ENCODE data around the gene OR11H6.
"Not testable (repeated sequence)": the region's sequence is repeated elsewhere in the genome, so short reads cannot be mapped to it uniquely, and the experiment has no call there.

DNA sequence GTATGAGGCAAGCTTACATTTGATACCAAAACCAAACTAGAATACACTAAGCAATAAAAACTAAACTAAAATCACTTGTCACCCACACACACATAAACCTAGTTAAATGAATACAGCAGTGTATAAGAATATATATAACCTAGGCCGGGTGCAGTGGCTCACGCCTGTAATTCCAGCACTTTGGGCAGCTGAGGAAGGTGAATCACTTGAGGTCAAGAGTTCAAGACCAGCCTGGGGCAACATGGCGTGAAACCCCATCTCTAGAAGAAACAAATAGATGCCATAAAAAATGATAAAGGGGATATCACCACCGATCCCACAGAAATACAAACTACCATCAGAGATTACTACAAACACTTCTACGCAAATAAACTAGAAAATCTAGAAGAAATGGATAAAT is 40.9 kb downstream of the OR11H6 start:
- not testable (repeated sequence) for TF ChIP-seq POLR2AphosphoS5, CTCF, POLR2A (IDR thresholded peaks at IDR 0.05)
